Endodermal cell (in vitro differentiated cells): ENCODE results near the gene SYNE1. TPM values are rescaled to one million over a fixed set of nuclear protein-coding genes. Genes with fewer than 3 reads are reported as not detected.

Experiments used
- total RNA-seq, 2 donors: library from RNA; stranded (reverse); fragmentation: NEBNext Ultra II Directional in 1 of 2; extraction: Animal tissue kit (Norgen Biotek cat#: 25700) in 1 of 2; gene quantifications; 2 replicates in 1 of 2; 3 replicates in 1 of 2; pipeline ENCODE4 v1.2.1, GENCODE V29; 2021

Gene SYNE1
- total RNA-seq, 2 donors from 2014 or later = 7.9 to 9.5 TPM

Other genes starting within 250 kb of the SYNE1 start
- gene MYCT1, start 60.5 kb upstream of the SYNE1 start, total RNA-seq = 10 to 100 TPM in 1 of 2 donors, 1 to 10 TPM in 1; 7.9 to 15.9 TPM
- gene VIP, start 113.4 kb upstream of the SYNE1 start, total RNA-seq = not detected